NCI-H226 (cell line): Measurements from ENCODE around the gene CACNA1C.
"Not testable (repeated sequence)": the region's sequence is repeated elsewhere in the genome, so short reads cannot be mapped to it uniquely, and the experiment has no call there.

Experiments used
- DNase-seq: peaks from one replicate; pipeline ENCODE4 v3.0.0-alpha.2; 2015

Gene CACNA1C

DNA sequence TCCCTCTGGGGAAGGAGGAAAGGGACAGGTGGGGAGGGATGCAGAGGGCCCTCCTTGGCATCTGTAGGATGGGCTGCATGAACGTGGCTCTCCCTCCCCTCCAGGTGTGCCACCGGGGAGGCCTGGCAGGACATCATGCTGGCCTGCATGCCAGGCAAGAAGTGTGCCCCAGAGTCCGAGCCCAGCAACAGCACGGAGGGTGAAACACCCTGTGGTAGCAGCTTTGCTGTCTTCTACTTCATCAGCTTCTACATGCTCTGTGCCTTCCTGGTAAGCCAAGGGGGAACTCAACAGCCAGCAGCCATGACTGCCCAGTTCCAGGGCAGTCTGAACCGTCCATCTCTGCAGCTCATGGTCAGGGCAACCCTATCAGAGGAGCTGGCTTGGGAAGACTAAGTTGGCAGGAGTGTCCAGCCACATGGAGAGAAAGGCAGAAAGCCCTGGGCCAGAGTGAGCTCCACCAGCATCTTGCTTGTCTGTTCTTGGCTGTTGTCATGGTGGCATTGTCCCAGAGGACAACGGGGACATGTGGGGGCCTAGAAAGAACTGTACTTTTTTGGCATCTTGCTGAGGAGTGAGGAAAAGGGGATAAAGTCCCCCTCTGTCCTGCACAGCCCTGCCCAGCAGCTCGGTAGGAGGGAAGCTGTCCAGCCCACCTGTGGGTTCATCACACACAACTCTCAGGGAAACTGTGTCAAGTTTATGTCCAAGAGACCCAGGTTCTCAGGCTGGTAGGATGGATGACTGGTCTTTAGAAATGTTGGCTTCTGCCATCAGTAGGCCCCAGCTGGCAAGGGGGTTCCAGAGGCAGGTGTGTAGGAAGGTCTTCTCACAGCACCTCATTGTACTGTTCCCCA lies 612.2 kb downstream of the CACNA1C start:
- DNase-seq: no peak

GRCh38 chr12:2666411-2666810 lies 613.6 kb downstream of the CACNA1C start:
- DNase-seq: no peak

DNA sequence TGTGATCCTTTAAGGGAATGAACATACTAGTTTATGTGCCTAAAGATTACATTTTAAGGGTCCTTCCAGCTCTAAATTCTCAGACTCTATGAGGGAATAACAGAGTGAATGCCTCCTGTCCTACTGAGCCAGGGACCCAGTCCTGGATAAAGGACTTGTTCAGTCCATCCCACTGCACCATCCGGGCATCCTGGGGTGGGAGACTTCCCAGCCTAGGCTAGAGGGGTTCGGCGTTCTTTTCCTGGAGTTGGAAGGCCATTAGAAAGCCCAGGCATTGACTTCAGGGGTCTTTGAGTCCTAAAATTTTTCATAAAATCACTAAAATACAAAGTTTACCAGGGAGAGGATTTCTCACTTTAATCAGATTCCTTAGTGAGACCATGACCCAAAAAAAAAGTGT lies 614.1 kb downstream of the CACNA1C start:
- DNase-seq: no peak

GRCh38 chr12:2667716-2668440 lies 615.1 kb downstream of the CACNA1C start:
- DNase-seq: no peak

DNA sequence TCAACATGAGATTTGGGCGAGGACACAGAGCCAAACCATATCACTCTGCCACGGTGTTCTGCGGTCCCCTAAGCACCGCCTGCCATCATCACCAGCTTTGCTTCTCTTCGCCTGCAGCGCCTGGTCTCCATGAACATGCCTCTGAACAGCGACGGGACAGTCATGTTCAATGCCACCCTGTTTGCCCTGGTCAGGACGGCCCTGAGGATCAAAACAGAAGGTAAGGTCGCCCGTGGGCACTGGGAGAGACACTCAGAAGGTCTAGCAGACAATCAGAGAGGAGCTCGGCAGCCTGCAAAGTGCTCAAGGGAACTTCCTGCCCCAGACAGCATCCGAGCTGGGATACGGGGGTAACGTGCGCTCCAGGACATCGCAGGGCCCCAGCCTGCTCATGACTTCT lies 616.0 kb downstream of the CACNA1C start:
- no peak for DNase-seq

- no peak for DNase-seq
Measured at GRCh38 chr12:2669560-2669959, 616.8 kb downstream of the CACNA1C start.

DNA sequence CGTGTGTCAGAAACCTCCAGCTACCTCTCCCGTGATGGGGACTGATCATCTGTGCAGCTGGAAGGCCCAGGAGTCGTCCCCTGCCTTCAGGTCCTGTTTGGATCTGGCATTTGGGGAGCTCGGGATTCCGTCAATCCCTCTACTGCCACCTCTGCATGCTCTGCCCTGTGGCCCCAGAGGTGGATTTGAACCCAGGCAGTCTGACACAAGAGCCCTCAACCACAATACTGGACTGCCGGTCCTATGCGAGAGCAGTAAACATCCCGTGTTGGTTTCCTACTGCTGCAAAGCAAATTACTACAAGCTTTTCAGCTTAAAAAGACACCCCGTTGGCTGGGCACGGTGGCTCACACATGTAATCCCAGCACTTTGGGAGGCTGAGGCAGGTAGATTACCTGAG lies 620.1 kb downstream of the CACNA1C start:
- no peak for DNase-seq

- no peak for DNase-seq
Measured at GRCh38 chr12:2673966-2674810, 621.4 kb downstream of the CACNA1C start.

DNA sequence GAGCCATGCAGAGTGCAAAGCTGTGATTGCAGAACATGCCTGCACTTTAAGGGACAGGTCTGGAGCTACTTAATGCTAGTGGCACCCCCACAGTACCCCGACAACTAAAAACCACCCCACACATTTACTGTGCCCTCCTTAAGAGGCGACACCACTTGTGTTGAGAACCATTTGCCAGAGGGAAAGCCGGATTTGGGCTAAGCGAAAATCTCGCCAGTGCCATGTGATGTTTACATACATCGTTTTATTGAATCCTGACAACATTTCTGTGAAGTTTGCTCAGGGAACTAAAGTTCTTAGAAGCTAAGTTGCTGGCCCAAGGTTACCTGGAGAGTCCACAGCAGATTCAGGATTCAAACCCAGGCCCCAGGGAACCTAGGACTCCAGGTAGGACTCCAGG lies 623.0 kb downstream of the CACNA1C start:
- no peak for DNase-seq

- DNase-seq: no peak
Measured at GRCh38 chr12:2677142-2677880, 624.5 kb downstream of the CACNA1C start.

GRCh38 chr12:2678426-2678825 lies 625.6 kb downstream of the CACNA1C start:
- no peak for DNase-seq

DNA sequence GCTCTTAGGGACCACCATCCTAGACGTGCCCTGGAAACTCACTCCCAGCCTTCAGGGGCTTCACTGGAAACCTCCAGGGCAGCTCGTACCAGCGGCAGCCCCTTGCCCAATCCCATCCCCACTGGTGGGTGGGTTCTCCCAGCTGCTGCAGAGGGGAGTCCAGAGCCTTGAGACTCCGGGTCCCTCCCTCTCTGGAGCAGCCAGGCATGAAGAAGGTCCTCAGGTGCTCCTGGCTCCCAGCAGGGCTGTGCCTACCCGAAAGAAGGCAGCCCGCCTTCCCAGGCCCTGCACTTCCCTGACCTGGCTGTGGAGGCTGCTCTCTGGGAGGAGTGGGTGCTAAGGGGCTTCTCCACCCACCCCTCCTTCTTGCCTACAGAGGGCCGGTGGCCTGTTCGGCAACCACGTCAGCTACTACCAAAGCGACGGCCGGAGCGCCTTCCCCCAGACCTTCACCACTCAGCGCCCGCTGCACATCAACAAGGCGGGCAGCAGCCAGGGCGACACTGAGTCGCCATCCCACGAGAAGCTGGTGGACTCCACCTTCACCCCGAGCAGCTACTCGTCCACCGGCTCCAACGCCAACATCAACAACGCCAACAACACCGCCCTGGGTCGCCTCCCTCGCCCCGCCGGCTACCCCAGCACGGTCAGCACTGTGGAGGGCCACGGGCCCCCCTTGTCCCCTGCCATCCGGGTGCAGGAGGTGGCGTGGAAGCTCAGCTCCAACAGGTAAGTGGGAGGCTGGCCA lies 626.5 kb downstream of the CACNA1C start:
- no peak for DNase-seq

DNA sequence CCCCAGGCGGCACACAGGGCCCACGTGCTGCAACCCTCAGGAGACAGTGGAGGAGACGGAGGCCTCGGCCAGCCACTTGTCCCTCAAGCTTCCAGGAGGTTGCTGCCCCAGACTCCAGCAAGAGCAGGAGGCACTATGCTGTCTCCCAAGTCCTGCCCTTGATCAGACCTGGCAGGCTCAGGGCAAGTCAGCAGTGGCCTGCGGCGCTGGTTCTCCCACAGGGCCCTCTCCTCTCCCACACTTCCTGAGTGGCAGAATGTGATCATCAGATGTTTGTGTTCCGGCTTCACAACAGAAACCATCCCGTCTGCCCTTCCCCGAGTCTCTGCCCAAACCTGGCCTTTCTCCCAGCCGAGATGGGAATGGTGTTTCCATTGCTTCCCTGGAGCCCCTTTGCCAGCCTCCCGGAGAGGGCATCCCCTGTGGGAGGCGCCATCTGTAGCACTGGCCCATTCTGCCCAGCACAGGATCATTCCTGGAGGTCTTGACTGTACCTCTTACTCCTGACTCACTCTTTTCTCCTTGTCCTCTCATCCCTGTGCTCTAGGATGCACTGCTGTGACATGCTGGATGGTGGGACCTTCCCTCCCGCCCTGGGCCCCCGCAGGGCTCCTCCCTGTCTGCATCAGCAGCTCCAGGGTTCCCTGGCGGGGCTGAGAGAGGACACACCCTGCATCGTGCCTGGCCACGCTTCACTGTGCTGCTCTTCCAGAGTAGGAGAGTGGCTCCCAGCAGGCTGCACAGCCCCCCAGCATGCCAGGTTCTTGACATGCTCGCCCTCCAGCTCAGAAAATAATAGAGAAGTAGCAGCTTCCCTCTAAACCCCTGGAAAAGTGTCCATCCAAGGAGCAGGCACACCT lies 627.3 kb downstream of the CACNA1C start:
- DNase-seq: no peak

GRCh38 chr12:2680676-2681039 lies 627.9 kb downstream of the CACNA1C start:
- no peak for DNase-seq

- DNase-seq: no peak
Measured at GRCh38 chr12:2681450-2682205, 628.8 kb downstream of the CACNA1C start.

- peak; percentile 12 for DNase-seq
Measured at GRCh38 chr12:2682296-2683251, 629.8 kb downstream of the CACNA1C start.

- DNase-seq: no peak
Measured at GRCh38 chr12:2683283-2684025, 630.7 kb downstream of the CACNA1C start.

DNA sequence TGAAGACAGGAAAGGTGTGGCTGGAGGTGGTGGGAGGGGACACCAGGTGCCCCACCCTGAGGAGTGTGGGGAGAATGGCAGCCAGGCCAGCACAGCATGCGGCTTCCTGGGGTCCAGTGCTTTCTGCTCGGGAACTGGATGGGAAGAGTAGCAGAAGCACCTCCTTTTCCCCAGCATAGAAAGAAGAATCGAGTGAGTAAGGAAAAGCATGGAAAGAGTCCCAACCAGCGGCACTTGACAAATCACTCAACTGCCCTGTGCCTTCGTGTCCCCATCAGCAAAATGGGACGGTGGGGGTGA lies 631.2 kb downstream of the CACNA1C start:
- DNase-seq: not testable (repeated sequence)
